CD4-positive, alpha-beta T cell treated with Interleukin-15 for 4 hours (primary cell): ENCODE results near the gene BBS2.
"Not testable (repeated sequence)": the region's sequence is repeated elsewhere in the genome, so short reads cannot be mapped to it uniquely, and the experiment has no call there.

Source experiments
- DNase-seq: peaks from one replicate; pipeline ENCODE4 v3.0.0-alpha.2; 2020; ENCODE audit warnings: low spot score

BBS2 gene

DNA sequence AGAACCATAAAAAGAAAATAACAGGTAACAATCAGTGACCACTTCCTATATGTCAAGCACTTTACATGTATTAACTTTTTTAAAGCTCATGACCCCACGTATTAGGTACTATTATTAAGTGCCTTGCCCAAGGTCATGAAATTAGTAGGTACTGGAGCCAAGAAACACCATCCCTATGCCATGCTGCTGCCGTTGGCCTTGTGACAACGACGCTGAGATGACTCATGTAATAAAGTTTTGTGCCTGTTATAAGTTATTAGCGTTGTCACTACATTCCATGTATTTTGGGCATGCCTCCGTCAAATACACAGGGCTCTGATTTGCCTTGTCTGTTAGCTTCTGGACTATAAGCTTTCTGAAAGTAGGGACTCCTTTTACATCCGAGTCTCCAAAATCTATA is 1.4 kb downstream of the BBS2 start:
- no peak for DNase-seq

DNA sequence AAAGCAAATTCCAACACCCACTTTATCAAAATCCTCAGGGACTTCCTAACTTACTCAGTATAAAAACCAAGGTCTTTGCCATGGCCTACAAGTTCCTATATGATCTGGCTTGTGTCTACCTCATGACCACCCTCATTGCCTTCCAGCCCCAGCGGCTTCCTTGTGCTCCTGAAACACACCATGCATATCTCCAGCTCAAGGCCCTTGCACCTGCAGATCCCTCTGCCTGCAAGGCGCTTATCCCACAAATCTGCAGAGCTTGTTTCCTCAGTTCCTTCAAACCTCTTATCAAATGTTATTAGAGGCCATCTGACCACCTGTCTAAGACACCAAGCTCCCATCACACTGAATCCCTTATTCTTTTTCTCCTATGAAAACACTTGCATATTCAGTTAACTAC is 2.6 kb downstream of the BBS2 start:
- no peak for DNase-seq

DNA sequence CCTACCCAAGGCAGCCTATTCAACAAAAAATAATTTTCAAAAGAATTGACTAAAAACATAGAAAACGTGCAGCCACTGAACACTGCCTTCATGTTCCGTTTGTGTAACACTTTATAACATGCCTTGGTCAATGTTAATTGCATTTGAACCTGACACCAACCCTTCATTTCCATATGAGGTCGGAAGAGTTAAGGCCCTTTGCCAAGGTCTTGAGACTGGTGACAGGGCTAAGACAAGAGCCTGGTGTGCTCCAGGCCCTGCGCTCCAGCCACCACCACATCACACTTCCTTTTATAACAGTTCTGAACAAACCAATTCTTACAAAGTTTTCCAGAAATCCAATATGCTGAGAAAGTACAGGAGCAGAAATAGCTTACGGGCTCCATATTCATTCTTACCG is 4.2 kb downstream of the BBS2 start:
- DNase-seq = no peak

DNA sequence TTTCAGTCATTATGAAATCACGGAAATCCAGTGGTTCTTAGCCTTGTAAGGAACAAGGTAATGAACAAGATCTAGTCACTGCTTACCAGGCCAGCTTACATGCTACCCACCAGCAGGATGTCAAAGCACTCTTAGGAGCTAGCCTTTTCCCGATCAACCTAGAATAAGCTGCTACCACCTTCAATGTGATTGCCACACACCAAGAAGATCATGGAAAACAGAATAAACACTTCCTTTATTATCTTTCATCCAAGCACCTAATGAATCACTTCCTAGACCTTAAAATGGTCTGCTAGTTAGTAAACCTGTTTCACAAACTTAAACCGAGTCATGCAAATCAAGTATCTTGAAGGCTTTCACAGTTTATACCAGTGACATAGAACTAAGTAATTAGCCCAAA is 5.0 kb downstream of the BBS2 start:
- DNase-seq = no peak

DNA sequence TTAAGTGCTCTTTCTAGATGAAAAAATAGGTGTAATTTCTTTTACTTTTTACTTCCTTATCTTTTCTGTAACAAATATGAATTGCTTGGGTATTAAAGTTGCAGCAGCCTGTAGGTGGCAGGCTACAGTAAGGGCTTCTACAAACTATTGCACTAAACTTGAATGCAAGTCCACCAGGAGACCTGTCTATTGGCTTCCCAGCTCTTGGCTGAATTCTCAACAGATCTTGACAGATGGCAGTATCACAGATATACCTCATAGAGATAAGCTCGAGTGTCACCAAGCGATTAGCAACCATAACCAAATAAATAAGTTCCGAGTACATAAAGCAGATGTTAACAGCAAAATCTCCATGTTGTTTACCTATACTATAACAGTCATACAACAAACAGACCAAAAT is 5.9 kb downstream of the BBS2 start:
- peak; percentile 56 for DNase-seq

DNA sequence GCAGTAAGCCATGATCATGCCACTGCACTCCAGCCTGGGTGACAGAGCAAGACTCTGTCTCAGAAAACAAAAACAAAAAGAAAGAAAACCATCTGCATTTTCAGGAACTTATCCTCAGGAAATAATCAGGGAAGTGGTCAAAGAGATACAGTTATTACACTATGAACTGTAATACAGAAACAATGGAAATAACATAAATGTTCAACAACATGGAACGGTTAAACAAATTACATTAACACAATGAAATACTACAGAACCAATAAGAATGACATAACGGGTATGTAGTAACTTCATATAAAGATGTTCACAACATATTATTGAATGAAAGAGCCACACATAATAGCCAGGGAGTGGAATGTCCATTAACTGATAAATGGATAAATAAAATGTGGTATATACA is 6.7 kb downstream of the BBS2 start:
- DNase-seq = no peak

DNA sequence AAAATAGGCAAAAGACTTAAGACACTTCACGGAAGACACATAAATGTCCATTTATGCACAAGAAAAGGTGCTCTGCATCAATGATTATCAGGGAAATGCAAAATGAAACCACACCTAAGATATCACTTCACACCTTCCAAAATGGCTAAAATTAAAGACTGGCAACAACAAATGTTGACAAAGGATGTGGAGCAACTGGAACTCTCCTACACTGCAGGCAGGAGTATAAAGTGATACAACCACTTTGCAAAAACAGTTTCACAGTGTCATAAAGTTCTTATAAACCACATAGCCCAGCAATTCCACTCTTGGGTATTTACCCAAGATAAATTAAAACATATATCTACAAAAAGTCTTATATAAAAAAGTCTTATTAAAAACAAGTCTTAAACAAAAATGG is 7.8 kb downstream of the BBS2 start:
- no peak for DNase-seq

DNA sequence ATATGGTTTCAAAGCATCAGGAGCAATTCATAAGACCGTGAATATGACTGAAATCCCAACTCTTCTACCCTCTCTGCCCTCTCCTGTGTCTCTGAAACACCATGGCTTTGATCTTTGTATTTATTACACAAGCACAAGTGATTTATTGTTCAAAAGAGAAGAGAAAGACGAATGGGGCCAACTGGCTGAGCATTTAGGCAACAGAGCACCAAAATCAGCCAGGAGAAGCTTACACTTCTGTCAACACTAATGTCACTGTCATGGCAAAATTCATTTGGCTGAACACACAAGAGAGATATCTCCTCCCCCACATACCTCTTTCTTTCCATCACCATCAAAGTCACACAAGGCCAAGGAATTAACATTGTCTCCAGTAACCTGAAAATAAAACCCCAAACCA is 9.3 kb downstream of the BBS2 start:
- no peak for DNase-seq

DNA sequence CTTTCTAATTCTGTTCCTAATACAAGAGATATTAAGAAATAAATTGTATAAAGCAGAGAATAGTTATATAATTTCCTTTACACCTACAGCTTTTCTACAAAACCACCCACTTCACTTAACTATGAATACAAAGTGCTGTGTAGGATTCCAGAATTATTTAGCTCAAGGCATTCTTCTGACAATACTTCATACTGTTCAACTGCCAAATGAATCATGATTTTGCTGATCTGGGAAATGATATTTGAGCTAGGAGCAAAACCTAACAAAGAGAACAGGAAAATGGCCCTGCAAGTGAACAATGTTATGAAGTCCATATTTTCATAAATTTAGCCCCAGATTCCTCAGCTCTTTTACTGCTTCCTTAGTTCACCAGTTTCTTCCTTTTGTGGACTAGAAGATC is 12.9 kb downstream of the BBS2 start:
- DNase-seq = no peak

DNA sequence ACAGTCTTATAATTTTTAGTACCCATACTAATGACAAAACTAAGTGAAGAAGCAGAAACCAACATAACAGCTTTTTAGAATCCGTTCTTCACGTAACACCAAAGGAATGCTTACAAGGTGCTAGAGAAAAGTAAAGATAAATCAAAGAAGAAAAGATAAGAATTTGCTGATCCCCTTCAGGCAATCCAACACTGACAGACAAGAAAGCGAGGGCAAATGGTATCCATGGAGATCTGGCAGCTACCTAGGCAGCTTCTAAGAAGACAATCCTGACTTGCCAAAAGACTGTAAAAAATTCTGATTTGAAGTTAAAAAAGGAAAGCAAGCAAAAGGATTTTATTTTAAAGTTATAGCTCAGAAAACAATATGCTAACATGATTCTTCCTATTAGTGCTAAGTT is 14.6 kb downstream of the BBS2 start:
- no peak for DNase-seq

DNA sequence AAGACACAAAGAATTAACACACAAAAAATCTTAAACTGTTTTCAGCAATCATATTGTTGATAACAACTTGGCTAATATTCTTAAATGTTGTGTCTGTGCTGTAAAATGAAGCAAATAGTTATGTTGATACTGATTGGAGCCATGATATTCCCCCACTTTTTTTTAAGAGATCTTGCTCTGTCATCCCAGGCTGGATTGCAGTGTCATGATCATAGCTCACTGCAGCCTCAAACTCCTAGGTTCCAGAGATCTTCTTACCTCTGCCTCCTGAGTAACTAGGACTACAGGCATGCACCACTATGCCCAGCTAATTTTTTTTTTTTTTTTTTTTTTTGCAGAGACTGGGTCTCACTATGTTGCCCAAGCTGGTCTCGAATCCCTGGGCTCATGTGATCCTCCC is 26.0 kb downstream of the BBS2 start:
- no peak for DNase-seq

DNA sequence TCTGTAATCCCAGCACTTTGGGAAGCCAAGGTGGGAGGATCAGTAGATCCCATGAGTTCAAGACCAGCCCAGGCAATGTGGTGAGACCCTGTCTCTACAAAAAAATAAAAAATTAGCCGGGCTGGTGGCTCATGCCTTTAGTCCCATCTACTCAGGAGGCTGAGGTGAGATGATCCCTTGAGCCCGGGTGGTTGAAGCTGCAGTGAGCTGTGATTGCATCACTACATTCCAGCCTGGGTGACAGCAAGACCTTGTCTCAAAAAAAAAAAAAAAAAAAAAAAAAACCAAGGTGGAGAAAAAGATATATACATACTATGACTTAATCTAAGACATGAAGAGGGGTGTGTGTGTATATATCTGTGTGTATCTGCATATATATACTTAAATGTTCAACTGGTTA is 26.7 kb downstream of the BBS2 start:
- DNase-seq = no peak

DNA sequence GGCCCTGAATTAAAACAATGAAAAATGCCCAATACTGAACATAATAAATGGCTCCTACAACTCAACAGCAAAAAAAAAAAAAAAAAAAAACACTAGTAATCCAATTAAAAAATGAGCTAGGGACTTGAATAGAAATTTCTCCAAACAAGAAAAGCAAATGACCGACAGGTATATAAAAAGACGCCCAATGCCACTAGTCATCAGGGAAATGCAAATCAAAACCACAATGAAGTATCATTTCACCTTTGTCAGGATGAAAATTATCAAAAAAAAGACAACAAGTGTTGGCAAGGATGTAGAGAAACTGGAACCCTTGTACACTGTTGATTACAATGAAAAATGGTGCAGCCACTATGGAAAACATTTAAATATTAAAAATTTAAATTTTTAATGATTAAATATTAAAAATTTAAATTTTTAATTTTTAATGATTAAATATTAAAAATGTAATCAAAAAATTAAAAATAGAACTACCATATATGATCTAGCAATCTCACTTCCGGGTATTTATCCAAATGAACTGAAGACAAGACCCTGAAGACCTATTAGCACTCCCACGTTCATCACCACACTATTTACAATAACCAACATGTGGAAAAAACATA is 28.1 kb downstream of the BBS2 start:
- no peak for DNase-seq

DNA sequence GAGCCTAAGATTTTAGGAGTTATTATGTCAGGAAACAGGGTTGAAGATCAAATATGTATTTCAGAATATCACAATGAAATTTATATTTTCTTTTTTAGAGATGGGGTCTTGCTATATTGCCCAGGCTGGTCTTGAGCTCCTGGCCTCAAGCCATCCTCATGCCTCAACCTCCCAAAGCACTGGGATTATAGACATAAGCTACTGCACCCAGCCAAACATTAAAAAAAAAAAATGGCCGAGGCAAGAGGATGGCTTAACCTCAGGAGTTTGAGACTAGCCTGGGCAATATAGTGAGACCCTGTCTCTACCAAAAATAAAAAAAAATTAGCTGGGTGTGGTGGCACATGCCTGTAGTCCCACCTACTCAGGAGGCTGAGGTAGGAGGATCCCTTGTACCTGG is 31.0 kb downstream of the BBS2 start:
- not testable (repeated sequence) for DNase-seq

DNA sequence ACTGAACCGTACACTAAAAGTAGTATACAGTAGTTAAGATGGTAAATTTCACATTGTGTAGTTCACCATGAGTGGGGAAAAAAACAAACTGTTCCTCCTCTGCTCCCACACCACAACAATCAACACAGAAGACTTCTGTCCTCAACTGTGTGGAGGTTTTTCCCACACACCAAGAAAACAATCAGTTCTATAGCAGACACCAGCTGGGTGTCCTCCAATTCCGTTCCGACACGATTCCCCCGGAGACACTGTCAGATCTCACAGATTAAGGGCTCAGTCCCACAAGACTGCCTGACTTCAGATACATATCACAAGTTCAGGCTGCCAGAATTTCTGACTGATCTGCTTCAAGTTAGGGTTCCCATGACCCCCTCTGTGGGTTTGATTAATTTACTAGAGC is 31.8 kb downstream of the BBS2 start:
- no peak for DNase-seq

DNA sequence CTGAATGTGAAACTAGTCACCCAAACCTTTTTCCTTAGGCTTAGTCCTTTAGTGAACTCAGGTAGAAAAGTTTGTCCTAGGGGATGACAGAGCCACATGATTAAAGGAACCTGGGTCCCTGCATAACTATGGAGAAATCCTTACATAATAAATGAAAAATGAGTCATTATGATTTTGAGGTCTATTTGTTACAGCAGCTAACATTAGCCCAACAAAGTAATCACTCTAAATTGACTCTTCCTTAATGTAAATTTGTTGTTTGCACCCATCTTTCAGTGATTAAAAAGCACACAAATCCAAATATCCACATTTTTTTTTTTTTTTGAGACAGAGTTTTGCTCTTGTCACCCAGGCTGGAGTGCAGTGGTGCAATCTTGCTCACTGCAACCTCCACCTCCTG is 36.4 kb downstream of the BBS2 start:
- no peak for DNase-seq

DNA sequence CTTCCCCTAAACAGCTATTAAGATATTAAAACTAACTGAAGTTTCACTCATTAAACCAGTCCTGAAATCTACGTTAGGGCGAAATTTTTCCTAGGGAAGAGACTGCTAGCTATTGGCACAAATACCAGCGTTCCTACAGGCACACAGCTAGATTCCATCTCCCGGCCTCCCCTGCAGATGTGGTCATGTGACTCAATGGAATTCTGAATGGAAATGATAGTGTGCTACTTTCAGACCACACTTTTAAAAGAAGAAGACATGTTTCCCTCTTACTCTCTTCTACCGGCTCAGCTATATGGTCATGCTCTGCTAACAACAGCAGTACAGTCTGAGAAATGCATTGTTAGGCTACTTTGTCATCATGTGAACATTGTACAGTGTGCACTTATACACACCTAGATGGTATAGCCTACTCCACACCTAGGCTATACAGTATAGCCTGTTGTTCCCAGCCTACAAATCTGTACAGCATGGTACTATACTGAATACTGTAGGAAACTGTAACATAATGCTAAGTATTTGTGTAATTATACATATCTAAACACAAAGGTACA is 37.1 kb downstream of the BBS2 start:
- DNase-seq = no peak

DNA sequence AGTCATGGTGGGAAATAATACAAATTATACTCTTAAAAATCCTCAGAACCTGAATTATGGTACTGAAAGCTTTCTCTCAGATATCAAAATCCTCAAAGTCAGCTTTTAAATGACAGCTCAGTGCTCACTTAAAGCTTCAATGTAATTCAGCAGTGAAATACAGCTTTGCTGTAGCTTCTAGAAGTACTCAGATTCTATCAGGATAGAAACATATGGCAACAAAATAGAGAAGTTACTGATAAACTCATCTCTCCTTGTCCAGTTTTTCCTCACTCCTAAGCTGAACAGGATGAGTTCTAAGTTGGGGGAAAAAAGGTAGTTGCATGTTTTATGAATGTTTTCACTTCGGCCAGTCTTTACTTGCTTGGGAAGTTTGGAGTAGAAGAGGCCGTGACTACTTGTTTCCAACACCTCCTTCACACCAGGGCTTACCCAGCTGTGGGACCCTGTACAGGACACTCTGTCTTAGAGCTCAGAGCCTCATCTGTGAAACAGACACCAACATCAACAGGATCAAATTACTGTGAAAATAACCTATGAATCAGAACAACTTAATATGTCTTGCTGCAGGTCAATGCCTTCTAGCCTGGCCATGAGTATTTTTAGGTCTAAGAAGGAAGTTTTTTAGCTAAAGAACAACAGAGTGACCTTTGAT is 38.2 kb downstream of the BBS2 start:
- DNase-seq = no peak

DNA sequence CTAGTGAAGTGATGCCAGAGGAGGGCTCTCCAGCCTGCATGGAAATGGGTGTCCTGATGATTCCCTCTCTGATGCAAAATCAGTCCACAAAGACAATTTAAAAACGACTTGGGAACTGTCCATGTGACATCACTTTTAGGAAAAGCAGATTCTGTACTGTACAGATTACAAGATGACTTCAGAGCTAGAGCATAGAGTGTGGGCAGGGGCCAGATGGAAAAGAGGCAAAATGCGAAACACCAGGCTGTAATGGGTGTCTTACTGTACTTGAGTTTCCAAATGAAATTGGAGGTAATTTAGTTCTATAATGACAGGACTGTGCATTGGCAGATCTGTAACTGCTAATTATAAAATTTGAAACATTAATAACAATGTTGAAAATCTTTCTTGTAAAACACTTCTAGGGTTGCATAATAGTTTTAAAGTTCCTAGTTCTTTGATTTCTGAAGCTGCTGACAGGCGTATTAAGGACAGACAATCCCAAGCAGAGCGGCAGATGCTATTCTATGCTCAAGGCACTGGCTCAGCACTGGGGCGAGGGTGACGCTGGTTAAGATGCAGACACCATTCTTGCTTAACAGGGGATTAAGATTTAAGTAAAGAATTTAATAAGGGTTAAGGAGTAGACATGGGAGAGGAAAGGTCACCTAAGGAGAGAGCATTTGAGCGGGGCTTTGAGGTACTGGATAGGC is 38.9 kb downstream of the BBS2 start:
- no peak for DNase-seq

DNA sequence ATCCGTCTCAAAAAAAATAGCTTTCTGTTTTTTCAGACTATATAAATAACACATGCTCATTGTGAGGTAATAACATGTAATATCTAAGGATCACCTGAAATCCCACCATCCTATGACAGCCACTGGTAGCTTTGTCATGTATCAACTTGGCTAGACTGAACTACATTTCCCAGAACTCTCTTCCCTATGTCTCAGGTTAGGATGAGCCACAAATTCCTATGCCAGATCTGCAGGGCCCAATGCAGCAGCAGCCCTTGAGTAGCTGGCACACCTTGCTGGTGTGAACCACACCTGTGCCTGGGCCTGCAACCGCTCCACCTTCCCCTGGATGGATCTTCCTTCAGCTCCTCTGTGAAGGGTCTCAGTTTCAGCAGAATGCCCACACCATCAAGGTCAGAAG is 40.4 kb downstream of the BBS2 start:
- DNase-seq = no peak

DNA sequence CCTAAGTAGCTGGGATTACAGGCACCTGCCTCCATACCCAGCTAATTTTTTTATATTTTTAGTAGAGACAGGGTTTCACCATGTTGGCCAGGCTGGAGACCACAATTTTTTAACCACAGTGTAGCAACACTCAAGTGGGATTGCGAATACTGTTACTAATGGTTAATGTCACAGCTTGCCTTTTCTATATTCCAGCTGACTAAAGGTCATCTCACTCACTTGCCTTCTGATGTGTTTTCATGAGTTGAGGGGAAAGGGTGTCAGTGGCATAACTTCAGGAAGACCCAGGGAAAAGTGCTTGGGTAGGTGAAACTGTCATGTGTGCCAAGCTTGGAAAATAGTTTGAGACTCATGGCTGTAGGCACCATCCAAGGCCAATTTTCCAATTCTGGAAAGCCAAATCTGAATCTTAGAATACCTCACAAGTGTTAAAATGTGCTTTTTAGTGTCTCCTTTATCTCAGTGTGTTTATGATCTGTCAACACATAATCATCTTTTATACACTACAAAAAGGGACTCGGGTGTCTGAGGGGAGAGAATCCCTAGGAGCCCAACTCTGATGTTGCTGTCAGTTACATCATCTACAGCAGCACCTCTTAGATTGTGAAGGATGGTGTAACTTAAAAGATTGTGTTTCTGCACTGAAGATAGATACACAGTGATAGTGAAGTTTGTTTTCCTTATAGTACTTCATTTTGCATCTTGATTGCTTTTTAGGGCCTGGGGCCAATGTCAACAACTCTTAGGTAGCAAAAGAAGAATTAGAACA is 41.4 kb downstream of the BBS2 start:
- no peak for DNase-seq

DNA sequence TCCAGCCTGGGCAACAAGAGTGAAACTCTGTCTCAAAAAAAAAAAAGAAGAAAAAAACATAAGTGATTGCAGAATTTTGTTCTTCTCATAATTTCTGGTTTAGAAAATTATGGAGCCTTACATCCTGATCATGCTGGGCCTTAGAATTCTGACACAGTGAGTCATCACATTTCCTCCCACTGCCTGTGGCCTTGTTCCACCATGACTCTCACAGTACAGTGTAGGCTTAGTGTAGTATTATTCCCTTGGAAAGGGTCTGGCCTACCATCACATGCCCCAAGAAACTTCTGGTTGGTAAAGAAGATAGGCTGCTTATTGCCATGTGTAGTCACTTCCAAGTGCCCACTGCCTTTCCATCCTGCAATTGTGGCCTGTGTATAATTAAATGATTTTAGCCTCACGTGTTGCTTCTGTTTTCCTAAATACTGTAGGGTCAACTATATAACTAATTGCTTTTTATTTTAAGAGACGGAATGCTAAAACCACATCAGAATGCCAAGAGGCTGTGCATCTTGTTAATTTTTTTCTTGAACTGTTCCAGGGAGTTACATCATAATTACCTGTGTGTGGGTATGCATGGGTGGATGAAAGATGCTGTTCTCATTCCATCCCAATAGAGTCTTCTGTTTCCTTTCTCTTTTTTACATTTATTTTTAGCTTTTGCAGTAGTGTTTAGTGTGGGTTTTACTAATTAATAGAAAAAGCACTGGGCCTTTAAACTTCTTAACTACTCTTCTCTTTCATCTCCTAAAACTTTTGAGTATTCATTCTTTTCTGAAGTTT is 42.5 kb downstream of the BBS2 start:
- DNase-seq = no peak
